ENCODE results near the gene FRMD6.

FRMD6 gene

DNA sequence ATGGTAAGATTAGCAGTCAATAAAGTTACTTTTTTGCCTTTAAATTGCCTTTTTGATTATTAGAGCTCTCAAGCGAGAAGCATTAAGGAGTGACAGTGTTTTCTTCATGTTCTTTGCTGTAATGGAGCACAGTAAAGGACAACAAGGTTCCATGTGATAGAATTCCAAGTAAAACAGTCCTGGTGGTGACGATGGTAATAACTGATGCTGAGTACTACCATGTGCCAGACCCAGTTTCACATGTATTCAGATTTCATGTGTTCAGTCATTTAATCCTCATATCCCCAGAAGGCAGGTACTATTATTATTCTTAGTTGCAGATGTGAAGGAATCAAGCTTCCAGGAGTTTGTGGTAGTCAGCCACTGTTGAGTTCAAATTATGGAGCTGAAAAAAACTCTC is 79.0 kb downstream of the FRMD6 start:
- DNase-seq, result no peak
- Histone ChIP-seq H3K9me3 (no peaks in the 10 kb centered on the region), H3K27me3 (no peaks in the 10 kb centered on the region), H3K4me3 (ENCODE audit: low read depth, low read length) (no peak overlapping the region), H3K4me1 (no peaks in the 10 kb centered on the region), H3K36me3 (peaks cover 16% of the 10 kb centered on the region)
- TF ChIP-seq, protein P1, sequence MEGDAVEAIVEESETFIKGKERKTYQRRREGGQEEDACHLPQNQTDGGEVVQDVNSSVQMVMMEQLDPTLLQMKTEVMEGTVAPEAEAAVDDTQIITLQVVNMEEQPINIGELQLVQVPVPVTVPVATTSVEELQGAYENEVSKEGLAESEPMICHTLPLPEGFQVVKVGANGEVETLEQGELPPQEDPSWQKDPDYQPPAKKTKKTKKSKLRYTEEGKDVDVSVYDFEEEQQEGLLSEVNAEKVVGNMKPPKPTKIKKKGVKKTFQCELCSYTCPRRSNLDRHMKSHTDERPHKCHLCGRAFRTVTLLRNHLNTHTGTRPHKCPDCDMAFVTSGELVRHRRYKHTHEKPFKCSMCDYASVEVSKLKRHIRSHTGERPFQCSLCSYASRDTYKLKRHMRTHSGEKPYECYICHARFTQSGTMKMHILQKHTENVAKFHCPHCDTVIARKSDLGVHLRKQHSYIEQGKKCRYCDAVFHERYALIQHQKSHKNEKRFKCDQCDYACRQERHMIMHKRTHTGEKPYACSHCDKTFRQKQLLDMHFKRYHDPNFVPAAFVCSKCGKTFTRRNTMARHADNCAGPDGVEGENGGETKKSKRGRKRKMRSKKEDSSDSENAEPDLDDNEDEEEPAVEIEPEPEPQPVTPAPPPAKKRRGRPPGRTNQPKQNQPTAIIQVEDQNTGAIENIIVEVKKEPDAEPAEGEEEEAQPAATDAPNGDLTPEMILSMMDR (IDR thresholded peaks at IDR 0.05; ENCODE audit: low read depth, low read length), result no peak

DNA sequence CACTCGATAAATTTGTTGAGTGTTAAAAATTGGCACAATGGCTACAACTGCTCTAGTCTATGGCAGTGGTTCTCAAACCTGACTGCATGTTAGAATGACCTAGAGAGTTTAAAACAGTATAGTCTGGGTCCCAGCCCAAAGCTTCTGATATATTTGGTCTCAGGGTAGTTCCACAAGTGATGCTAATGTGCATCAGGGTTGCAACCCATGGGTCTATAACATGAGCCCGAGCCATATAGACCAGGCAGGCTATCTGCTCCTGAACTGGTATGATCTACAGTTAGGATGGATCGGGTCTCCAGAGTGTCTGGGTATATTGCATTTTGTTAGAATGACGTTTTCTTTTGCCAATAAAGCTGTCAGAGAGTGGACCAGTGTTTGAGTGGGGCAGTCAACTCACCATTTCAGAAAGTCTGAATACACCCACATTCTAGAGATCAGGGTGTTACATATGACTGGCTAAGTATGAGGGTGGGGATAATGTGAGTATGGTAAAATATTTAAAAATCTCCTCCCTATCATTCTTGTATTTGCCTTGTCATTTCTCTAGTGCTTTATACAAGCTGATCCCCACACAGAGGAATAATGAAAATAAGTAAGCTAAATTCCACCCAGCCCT is 80.9 kb downstream of the FRMD6 start:
- TF ChIP-seq, protein P1 (IDR thresholded peaks at IDR 0.05; ENCODE audit: low read depth, low read length), result no peak
- Histone ChIP-seq H3K27me3 (no peaks in the 10 kb centered on the region), H3K4me3 (ENCODE audit: low read depth, low read length) (no peak overlapping the region), H3K9me3 (no peaks in the 10 kb centered on the region), H3K36me3 (peaks cover 2% of the 10 kb centered on the region), H3K4me1 (no peaks in the 10 kb centered on the region)
- DNase-seq, result no peak

DNA sequence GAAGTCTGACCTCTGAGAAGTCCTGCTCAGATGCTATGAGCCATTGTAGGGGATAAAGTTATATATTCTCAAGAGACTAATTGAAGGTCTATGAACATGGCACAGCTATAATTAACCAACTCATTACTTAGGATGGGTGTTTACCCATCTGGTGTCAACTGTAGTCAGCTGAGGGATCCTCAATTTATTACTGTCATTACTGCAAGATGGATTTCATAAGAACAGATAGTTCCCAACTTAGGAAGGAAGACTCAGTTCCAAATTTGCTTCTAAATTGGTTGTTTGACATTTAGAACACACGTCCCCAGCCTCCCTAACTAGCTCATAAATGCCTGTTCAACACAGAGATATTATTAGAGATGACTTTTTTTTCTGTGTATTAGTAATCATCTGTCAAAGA is 81.4 kb downstream of the FRMD6 start:
- H3K4me1 ChIP-seq, result no peaks in the 10 kb centered on the region
- H3K4me3 ChIP-seq (ENCODE audit: low read depth, low read length), result no peak overlapping the region
- no peaks in the 10 kb centered on the region for H3K36me3 ChIP-seq
- H3K9me3 ChIP-seq, result no peaks in the 10 kb centered on the region
- H3K27me3 ChIP-seq, result no peaks in the 10 kb centered on the region
- TF ChIP-seq, protein P1 (IDR thresholded peaks at IDR 0.05; ENCODE audit: low read depth, low read length), result no peak
- DNase-seq, result no peak

DNA sequence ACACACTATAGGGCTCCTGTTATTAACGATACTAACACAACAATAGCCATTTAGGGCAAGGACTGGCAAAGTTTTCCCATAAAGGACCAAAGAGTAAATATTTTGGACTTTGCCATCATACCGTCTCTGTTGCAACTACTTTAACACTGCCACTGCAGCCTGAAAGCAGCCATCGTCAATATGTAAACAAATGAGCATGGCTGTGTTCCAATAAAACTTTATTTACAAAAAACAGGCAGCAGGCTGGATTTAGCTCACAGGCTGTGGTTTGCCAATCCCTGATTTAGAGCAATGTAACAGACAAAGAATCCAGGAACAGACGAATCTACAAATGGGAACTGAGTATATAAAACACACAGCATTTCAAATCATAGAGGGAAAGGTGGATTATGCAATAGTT is 84.1 kb downstream of the FRMD6 start:
- Histone ChIP-seq H3K27me3 (no peaks in the 10 kb centered on the region), H3K36me3 (no peaks in the 10 kb centered on the region), H3K4me3 (ENCODE audit: low read depth, low read length) (no peak overlapping the region), H3K4me1 (no peaks in the 10 kb centered on the region), H3K9me3 (no peaks in the 10 kb centered on the region)
- no peak for DNase-seq
- TF ChIP-seq, protein P1 (IDR thresholded peaks at IDR 0.05; ENCODE audit: low read depth, low read length), result no peak

DNA sequence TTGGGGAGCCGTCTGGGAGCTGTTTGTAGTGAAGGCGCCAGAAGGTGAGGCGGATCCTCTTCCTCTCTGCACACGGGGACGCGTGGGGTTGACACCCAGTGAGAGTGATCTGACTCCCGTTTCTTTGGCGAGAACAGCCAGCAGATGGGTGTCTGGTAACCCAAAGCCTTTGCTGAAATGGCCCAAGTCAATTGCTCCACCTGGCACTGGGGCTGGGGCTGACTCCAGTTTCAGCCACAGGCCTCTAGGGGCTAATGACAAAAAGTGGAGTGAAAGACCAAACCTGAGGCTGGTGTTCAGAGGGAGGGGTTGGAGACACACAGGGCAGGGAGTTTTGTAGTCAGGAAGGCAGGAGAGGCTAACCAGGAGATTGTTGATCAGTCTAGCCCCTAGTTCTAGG is 87.0 kb downstream of the FRMD6 start:
- DNase-seq, result peak; percentile 16
- TF ChIP-seq, protein P1 (IDR thresholded peaks at IDR 0.05; ENCODE audit: low read depth, low read length), result no peak
- H3K27me3 ChIP-seq, result no peaks in the 10 kb centered on the region
- H3K4me1 ChIP-seq, result no peaks in the 10 kb centered on the region
- H3K4me3 ChIP-seq (ENCODE audit: low read depth, low read length), result no peak overlapping the region
- no peaks in the 10 kb centered on the region for H3K36me3 ChIP-seq
- no peaks in the 10 kb centered on the region for H3K9me3 ChIP-seq

DNA sequence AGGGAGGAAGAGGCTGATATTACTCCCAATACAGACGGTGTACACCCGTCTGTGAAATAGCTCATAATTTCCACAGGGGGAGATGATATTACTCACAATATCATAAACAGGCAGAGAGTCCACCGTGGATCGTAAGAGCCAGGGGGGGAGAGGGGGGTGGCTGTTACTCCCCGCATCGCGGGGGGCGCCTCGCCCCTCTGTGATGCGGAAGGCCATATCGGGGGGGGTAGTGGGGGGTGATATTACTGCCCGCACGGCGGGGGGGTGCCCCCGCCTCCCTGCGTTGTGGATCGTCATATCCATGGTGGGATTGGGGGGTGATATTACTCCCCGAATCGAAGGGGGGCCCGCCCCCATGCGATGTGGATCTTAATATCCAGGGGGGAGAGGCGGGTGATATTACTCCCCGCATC is 91.9 kb downstream of the FRMD6 start:
- H3K4me1 ChIP-seq, result no peaks in the 10 kb centered on the region

More for the DNA sequence above, 91.9 kb downstream of the FRMD6 start:
- TF ChIP-seq, protein P1 (IDR thresholded peaks at IDR 0.05; ENCODE audit: low read depth, low read length), result no peak
- Histone ChIP-seq H3K9me3 (no peaks in the 10 kb centered on the region), H3K27me3 (no peaks in the 10 kb centered on the region), H3K36me3 (no peaks in the 10 kb centered on the region), H3K4me3 (ENCODE audit: low read depth, low read length) (peak overlapping the region; percentile 60)
- DNase-seq, result no peak

Data from BE2C (cell line).